GM20000 (cell line): ENCODE results near the gene GCK.
"Not testable (repeated sequence)": the region's sequence is repeated elsewhere in the genome, so short reads cannot be mapped to it uniquely, and the experiment has no call there.

Source experiments
- DNase-seq: peaks from one replicate; pipeline ENCODE4 v3.0.0; 2012; ENCODE audit warnings: low spot score
- CTCF ChIP-seq: IDR thresholded peaks from 2 replicates; pipeline ENCODE4 v1.5.1; 2012; ENCODE audit warnings: mild to moderate bottlenecking, control low read depth; ENCODE audit errors: extremely low read depth, missing control alignments

GCK gene

DNA sequence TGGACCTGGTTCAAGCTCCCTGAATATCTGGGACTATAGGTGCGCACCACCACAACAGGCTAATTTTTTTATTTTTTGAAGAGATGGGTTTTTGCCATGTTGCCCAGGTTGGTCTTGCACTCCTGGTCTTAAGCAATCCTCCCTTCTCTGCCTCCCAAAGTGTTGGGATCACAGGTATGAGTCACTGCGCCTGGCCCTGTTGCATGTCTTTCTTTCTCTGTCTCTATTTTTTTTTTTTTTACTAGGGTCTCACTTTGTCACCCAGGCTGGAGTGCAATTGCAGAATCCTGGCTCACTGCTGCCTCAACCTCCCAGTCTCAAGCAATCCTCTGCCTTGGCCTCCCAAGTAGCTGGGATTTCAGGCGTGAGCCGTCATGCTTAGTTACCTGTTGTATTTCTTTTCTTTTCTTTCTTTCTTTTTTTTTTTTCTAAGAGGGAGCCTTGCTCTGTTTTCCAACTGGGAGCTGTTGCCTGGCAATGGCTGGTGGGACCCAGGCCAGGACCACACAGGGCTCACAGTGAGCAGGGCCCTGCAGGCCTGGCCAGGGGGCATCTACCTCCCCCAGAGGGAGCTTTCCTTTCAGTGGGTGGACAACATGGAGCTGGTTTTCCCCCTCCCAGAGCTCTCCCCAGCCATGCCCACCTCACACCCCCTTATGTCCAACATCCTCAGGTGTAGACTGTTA is 54.2 kb downstream of the GCK start:
- no peak for DNase-seq
- TF ChIP-seq CTCF, result no peak

DNA sequence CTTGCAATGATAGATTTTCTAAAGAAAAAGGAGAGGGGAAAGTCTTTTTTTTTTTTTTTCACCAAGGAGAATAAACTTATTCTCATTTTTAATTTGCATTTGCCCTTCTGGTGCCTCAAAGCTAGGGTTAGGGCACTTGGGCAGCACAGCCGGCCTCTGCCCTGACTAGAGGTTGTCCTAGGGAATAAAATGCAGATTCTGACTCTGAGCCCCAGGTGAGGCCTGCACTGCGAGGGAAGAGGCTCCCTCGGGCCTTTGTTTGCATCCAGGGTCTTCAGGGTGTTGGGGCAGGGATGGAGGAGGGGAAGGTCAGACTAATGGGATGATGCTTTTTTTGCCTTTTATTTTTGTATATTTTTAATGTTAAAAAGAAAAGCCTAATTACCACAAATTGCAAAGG is 55.9 kb downstream of the GCK start:
- DNase-seq, result no peak
- TF ChIP-seq CTCF, result no peak

- TF ChIP-seq CTCF, result no peak
- no peak for DNase-seq
Measured at GRCh38 chr7:44132039-44132438, 57.2 kb downstream of the GCK start.

DNA sequence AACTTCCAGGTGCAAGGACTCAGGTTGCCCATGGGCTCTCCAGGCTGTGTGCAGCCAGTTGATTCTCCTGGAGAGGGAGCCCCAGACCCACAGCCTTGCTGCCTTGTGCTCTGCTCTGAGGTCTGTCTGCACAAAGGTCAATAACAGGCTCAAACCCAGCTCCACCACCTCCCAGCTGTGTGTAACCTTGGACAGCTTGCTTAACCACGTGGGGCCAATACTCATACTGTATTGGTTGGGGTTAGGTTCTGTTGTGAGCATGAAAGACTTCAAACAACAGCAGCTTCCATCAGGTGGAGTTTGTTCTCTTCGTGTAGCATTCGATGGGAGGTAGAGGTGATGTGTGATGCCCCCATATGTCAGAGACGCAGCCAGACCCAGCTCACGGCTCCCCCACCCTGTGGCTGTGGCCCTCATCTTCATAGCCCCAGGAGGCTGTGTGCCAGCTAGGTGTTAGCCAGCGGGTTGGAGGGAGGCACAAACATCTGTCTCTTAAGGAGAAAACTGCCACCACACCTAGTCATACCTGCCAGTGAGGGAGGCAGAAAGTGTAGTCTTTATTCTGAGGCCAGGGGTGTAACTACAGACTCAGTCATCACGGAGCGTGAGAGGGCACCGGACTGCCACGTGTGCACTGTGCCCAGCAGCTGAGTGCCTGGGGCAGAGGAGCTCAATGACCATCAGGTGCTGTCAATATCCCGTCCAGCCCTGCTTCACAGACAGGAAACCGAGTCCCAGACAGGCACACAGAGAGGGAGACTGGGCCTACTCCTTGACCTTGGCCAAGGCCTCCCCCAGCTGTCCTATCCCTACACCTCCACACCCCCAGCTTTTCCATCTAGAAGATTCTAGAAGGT is 57.8 kb downstream of the GCK start:
- peak; percentile 6 for TF ChIP-seq CTCF
- DNase-seq, result no peak

- TF ChIP-seq CTCF, result no peak
- no peak for DNase-seq
Measured at GRCh38 chr7:44128721-44129582, 60.3 kb downstream of the GCK start.

- DNase-seq, result no peak
- no peak for TF ChIP-seq CTCF
Measured at GRCh38 chr7:44127161-44127560, 62.1 kb downstream of the GCK start.

DNA sequence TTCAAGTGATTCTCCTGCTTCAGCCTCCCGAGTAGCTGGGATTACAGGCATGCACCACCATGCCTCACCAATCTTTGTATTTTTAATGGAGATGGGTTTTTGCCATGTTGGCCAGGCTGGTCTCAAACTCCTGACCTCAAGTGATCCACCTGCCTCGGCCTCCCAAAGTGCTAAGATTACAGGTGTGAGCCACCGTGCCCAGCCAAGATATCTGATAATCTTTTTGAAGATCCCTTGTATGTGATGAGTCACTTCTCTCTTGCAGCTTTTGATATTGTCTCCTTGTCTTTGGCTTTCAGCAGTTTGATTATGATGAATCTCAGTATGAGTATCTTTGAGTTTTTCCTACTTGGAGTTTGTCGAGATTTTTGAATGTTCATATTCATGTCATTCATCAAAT is 62.7 kb downstream of the GCK start:
- DNase-seq, result not testable (repeated sequence)
